NCI-H2107 treated with DMSO at 0.1 percent for 48 hours (cell line): Measurements from ENCODE around the gene GRM6.

Experiments used
- DNase-seq: peaks from one replicate; lab custom pipeline; 2025; ENCODE audit not compliant: unreplicated experiment; lab: John Stamatoyannopoulos, UW

Gene GRM6

GRCh38 chr5:178984145-178985072 lies 10.7 kb downstream of the GRM6 start:
- no peak for DNase-seq

GRCh38 chr5:178983728-178984127 lies 11.4 kb downstream of the GRM6 start:
- no peak for DNase-seq

GRCh38 chr5:178982941-178983340 lies 12.2 kb downstream of the GRM6 start:
- DNase-seq: no peak

GRCh38 chr5:178981381-178981780 lies 13.7 kb downstream of the GRM6 start:
- no peak for DNase-seq

GRCh38 chr5:178965465-178966055 lies 29.6 kb downstream of the GRM6 start:
- no peak for DNase-seq

GRCh38 chr5:178941361-178941760 lies 53.8 kb downstream of the GRM6 start:
- no peak for DNase-seq

- DNase-seq: no peak
Measured at GRCh38 chr5:178940569-178941360, 54.4 kb downstream of the GRM6 start, which contains the start of gene ZNF454. ZNF454 (plus strand) TSS chr5:178941198; CDS start chr5:178942792, 1,594 bp downstream.

- DNase-seq: no peak
Measured at GRCh38 chr5:178931846-178932760, 63.0 kb downstream of the GRM6 start.
